Activated CD8-positive, alpha-beta T cell treated with anti-CD3 and anti-CD28 coated beads for 36 hours (primary cell): ENCODE measurements around the gene LCORL. TPM values are rescaled to one million over a fixed set of nuclear protein-coding genes. Genes with fewer than 3 reads are reported as not detected.

Source experiments
- ATAC-seq: fragments of 200-7000 bp; cut with Tn5 transposase; one replicate; pipeline ENCODE4 v1.10.0; 2021; ENCODE audit warnings: mild to moderate bottlenecking, moderate library complexity
- CTCF ChIA-PET: fragments of 350-600 bp; sonication (Branson Sonifier 250); formaldehyde crosslinking; loops from one replicate; lab custom pipeline; 2021; ENCODE audit warnings: antibody characterized with exemption; lab: Charles Lee
- POLR2A ChIA-PET: fragments of 350-600 bp; sonication (Branson Sonifier 250); formaldehyde crosslinking; loops from one replicate; lab custom pipeline; 2021; ENCODE audit warnings: antibody characterized with exemption; lab: Charles Lee
- DNase-seq: peaks from one replicate; pipeline ENCODE4 v3.0.0-alpha.2; 2020
- H3K27ac Mint-ChIP-seq: one replicate; pipeline ENCODE4 v1.8.0; 2021; ENCODE audit warnings: mild to moderate bottlenecking, mixed read lengths
- H3K27me3 Mint-ChIP-seq: one replicate; pipeline ENCODE4 v1.8.0; 2021; ENCODE audit warnings: mixed read lengths
- H3K36me3 Mint-ChIP-seq: one replicate; pipeline ENCODE4 v1.8.0; 2021; ENCODE audit warnings: low read depth, mixed read lengths
- H3K4me1 Mint-ChIP-seq: one replicate; pipeline ENCODE4 v1.8.0; 2021; ENCODE audit warnings: low read depth, mixed read lengths
- H3K4me3 Mint-ChIP-seq: one replicate; pipeline ENCODE4 v1.8.0; 2021; ENCODE audit warnings: mild to moderate bottlenecking, moderate library complexity, mixed read lengths
- H3K9me3 Mint-ChIP-seq: one replicate; pipeline ENCODE4 v1.8.0; 2021; ENCODE audit warnings: mixed read lengths
- intact Hi-C: fragments of 100-400 bp; cut with micrococcal nuclease; formaldehyde crosslinking; loops from one replicate; pipeline ENCODE4 v1.10.0; 2022
- total RNA-seq, 2 experiments: library from RNA; stranded (reverse); gene quantifications; one replicate each; pipeline ENCODE4 v1.2.3, GENCODE V29; 2021
- TF ChIP-seq, protein P1 (sequence below): fragments of 200-600 bp; IDR thresholded peaks from one replicate; pipeline ENCODE4 v1.8.0; 2022; ENCODE audit warnings: antibody characterized with exemption, mild to moderate bottlenecking

The LCORL gene
- total RNA-seq, 2 experiments from 2014 or later = 8.9 to 10.3 TPM

- no peak overlapping the region for H3K27ac Mint-ChIP-seq
- CTCF ChIA-PET = no interaction called here
- no peaks in the 10 kb centered on the region for H3K9me3 Mint-ChIP-seq
- intact Hi-C loops = no loop called here
- POLR2A ChIA-PET = no interaction called here
- no peaks in the 10 kb centered on the region for H3K4me1 Mint-ChIP-seq
- H3K4me3 Mint-ChIP-seq = no peak overlapping the region
- peaks cover 6% of the 10 kb centered on the region for H3K36me3 Mint-ChIP-seq
- H3K27me3 Mint-ChIP-seq = no peaks in the 10 kb centered on the region
- no peak for ATAC-seq
- DNase-seq = no peak
- TF ChIP-seq, protein P1, sequence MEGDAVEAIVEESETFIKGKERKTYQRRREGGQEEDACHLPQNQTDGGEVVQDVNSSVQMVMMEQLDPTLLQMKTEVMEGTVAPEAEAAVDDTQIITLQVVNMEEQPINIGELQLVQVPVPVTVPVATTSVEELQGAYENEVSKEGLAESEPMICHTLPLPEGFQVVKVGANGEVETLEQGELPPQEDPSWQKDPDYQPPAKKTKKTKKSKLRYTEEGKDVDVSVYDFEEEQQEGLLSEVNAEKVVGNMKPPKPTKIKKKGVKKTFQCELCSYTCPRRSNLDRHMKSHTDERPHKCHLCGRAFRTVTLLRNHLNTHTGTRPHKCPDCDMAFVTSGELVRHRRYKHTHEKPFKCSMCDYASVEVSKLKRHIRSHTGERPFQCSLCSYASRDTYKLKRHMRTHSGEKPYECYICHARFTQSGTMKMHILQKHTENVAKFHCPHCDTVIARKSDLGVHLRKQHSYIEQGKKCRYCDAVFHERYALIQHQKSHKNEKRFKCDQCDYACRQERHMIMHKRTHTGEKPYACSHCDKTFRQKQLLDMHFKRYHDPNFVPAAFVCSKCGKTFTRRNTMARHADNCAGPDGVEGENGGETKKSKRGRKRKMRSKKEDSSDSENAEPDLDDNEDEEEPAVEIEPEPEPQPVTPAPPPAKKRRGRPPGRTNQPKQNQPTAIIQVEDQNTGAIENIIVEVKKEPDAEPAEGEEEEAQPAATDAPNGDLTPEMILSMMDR = no peak
Observed at GRCh38 chr4:17964576-17964975, 57.0 kb downstream of the LCORL start.

- intact Hi-C loops = no loop called here
- Mint-ChIP-seq H3K4me3 (no peak overlapping the region), H3K9me3 (no peaks in the 10 kb centered on the region), H3K36me3 (peaks cover 22% of the 10 kb centered on the region), H3K4me1 (peaks cover 10% of the 10 kb centered on the region), H3K27me3 (no peaks in the 10 kb centered on the region), H3K27ac (no peak overlapping the region)
- POLR2A ChIA-PET = no interaction called here
- ATAC-seq = no peak
- TF ChIP-seq, protein P1 = no peak
- CTCF ChIA-PET = no interaction called here
- DNase-seq = no peak
Observed at GRCh38 chr4:17962171-17962570, 59.4 kb downstream of the LCORL start.

- Mint-ChIP-seq H3K9me3 (no peaks in the 10 kb centered on the region), H3K36me3 (peaks cover 27% of the 10 kb centered on the region), H3K27ac (no peak overlapping the region), H3K4me1 (peaks cover 12% of the 10 kb centered on the region), H3K27me3 (no peaks in the 10 kb centered on the region), H3K4me3 (no peak overlapping the region)
- CTCF ChIA-PET = no interaction called here
- ATAC-seq (no peak), DNase-seq (no peak)
- TF ChIP-seq, protein P1 = no peak
- intact Hi-C loops = no loop called here
- POLR2A ChIA-PET = no interaction called here
Observed at GRCh38 chr4:17961249-17961648, 60.3 kb downstream of the LCORL start.

DNA sequence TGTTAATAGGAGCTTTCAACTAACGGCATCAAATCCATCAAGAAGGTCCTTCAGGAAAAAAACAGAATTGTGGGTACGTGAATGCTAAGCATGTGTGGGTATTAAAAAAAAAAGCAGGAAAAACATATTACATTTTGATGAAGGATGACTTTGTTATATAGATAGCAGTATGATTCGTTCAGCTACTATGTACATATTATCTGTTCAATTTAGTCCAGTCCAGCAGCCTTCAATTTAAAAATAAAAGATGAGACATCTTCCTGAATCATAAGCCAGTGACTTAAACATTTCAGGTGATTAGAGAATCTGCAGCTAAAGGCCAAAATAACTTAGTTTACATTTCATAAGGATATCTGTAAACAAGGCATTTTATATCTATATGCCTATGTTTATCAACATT, 63.4 kb downstream of the LCORL start:
- Mint-ChIP-seq H3K4me3 (no peak overlapping the region), H3K36me3 (peaks cover 47% of the 10 kb centered on the region), H3K27ac (no peak overlapping the region), H3K27me3 (no peaks in the 10 kb centered on the region), H3K9me3 (no peaks in the 10 kb centered on the region), H3K4me1 (peaks cover 15% of the 10 kb centered on the region)
- POLR2A ChIA-PET = no interaction called here
- intact Hi-C loops = no loop called here
- CTCF ChIA-PET = no interaction called here
- TF ChIP-seq, protein P1 = no peak
- DNase-seq (no peak), ATAC-seq (no peak)

- peaks cover 50% of the 10 kb centered on the region for H3K36me3 Mint-ChIP-seq
- CTCF ChIA-PET = no interaction called here
- ATAC-seq (peak; percentile 53), DNase-seq (no peak)
- H3K4me3 Mint-ChIP-seq = no peak overlapping the region
- intact Hi-C loops = no loop called here
- no peaks in the 10 kb centered on the region for H3K9me3 Mint-ChIP-seq
- H3K27me3 Mint-ChIP-seq = no peaks in the 10 kb centered on the region
- TF ChIP-seq, protein P1 = no peak
- H3K27ac Mint-ChIP-seq = no peak overlapping the region
- H3K4me1 Mint-ChIP-seq = peaks cover 15% of the 10 kb centered on the region
- POLR2A ChIA-PET = no interaction called here
Observed at GRCh38 chr4:17957688-17958087, 63.9 kb downstream of the LCORL start.
